ENCODE results near the gene SEC22B.
"Not testable (repeated sequence)": the region's sequence is repeated elsewhere in the genome, so short reads cannot be mapped to it uniquely, and the experiment has no call there.

SEC22B gene

DNA sequence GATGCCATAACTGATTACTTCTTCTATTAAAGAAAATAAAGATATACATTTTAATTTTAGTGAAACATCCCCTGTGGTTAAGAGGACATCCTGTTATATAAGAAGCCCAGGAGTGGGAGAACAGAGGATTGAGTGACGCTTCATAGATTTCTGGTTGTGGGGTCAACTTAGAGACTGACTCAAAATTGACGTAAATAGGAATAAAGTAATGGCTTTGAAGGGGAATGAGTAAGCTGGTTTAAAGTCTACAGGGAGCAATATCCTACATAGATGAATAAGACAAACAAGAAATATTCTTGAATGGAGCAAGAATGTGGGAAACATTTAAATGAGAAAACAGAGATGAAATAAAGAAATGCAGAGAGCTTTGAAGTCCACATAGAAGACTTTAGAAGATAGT lies 60.2 kb downstream of the SEC22B start:
- not testable (repeated sequence) for ATAC-seq

DNA sequence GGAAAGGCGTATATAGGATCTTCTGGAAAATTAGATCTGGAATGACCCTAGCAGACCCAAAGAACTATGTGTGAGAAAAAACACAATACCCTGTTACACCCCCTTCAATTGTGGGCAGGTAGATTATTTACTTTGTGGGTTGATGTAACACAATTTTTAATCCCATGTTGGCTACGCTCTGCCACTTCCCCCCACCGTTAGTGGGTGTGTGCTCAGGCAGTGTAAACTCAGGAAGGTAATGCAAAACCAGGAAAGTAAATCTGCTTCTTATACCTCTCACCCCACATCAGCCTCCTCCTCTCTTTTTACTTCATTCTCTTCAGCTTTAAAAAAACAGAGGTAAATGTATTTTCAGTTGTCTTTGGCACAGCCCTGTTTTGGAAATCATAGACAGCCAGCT lies 63.2 kb downstream of the SEC22B start:
- ATAC-seq, result not testable (repeated sequence)

DNA sequence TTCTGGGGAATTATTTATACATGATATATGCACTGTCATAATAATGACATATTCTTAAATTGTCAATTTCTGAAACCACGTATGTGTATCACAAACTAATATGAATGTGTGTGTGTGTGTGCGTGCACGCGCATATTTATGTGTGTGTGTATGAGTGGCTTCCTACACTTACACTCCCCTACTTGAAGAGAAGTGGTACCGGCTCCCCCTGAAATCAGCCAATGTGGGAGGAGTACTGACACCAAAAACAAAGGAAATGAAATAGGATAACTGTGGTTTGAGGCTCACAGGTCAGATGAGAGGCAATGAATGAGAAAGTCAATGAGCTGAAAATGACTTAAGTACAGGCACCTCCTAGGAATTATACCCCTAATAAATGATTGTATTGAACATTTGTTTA lies 64.1 kb downstream of the SEC22B start:
- ATAC-seq, result peak; percentile 18

- ATAC-seq, result peak; percentile 94
These were observed 64.5 kb downstream of the SEC22B start for GRCh38 chr1:120111771-120112170.

DNA sequence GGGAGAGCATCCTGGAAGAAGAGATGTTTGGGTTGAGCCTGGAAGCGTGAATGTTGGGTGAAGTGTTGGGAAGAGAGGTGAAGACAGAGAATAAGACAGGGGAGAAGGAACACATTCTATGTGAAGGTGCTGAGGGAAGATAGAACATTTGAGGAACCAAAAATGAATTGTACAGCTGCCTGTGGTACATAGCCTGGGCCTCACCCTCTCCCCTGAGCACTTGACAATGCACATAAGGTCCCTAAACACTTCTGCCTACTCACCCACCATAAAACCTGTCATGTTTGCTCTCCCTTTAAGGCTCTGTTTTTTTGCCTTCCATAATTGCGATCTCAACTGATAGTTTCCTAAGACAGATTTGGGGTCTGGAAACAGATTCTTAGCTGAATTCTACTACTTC lies 65.3 kb downstream of the SEC22B start:
- not testable (repeated sequence) for ATAC-seq

GRCh38 chr1:120109656-120110055 lies 66.7 kb downstream of the SEC22B start:
- ATAC-seq, result not testable (repeated sequence)

- ATAC-seq, result not testable (repeated sequence)
These were observed 67.1 kb downstream of the SEC22B start for GRCh38 chr1:120109180-120109579.

DNA sequence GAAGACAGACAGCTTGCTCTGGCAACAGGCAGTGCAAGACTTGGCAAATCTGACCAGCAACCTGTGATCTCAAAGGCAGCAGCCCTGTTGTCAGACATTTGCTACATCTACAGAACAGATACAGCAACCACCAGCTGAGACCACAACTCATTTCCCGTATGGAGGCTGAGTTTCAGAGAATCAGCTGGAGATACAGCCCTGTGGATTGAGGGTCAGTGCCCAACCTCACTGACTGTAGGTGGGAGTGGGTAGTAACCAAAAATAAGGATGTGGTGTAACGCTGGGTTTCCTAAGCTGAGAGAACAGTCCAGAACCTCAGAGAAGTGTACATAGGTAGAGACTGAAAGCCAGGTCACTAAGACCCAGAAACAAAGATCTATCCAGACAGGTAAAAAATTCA lies 71.0 kb downstream of the SEC22B start:
- ATAC-seq, result not testable (repeated sequence)

GRCh38 chr1:120103768-120104167 lies 72.6 kb downstream of the SEC22B start:
- not testable (repeated sequence) for ATAC-seq

DNA sequence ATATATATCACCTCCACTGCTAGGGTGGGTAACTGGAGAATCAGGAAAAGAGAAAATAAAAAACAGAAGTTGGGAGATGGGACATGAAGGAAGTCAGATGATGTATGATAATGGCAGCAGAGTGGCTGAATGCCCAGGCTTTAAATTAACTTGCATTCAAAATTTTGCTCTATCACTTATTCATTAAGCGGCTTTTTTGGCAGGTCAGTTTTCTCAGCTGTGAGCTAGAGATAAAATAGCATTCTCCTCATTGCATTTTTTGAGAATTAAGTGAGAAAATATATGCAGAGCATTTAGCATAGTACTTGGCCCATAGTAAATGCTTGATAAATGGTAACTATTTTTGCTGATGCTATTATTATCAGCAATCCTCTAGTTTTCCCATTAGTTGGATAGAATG lies 74.7 kb downstream of the SEC22B start:
- peak; percentile 55 for ATAC-seq

Data from SK-N-SH treated with all-trans-retinoic acid at 6 μM for 48 hours (cell line).